ENCODE measurements around the gene ZEB1.
A peak's percentile ranks its signal among the peaks of the same experiment; 100 is the strongest.

Gene ZEB1

GRCh38 chr10:31318854-31319601 is at the start of gene ZEB1:
Gene ZEB1 (plus strand): TSS chr10:31319216. CDS start chr10:31319235, 19 bp downstream.
- Histone ChIP-seq H3K9ac (ENCODE audit: low read length) (peak within 1 kb of the TSS; percentile 82), H3K4me1 (ENCODE audit: control insufficient read depth, insufficient read depth, low read length) (peaks cover 9% of the 10 kb centered on the region)

DNA sequence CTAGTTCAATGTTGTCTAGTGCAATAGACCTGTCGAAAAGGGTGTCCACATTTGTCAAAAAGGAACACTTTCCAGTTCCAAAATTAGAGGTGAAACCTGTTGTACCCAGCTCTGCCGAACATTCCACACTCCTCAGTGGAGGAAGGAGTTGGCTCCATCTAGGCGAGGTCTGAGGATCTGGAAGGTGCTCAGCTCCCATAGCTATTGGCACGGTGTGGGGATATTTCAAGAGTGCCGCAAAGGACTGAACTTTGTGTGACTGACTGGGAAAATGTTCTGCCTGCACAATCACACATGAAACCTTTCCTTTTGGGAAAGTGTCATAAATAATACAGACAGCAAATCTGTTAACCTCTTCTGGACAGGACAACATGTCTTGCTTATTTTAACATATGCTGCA is 48.1 kb upstream of the ZEB1 start:
- H3K4me3 ChIP-seq (ENCODE audit: low read length), result no peak overlapping the region
- no peaks in the 10 kb centered on the region for H3K27me3 ChIP-seq (ENCODE audit: control insufficient read depth, insufficient read depth, low read length)
- H3K27ac ChIP-seq (ENCODE audit: low read depth, low read length), result no peak overlapping the region
- no peak overlapping the region for H3K9ac ChIP-seq (ENCODE audit: low read length)
- H3K4me1 ChIP-seq (ENCODE audit: control insufficient read depth, insufficient read depth, low read length), result no peaks in the 10 kb centered on the region
- H3K36me3 ChIP-seq (ENCODE audit: control insufficient read depth, insufficient read depth, low read length), result no peaks in the 10 kb centered on the region

More at GRCh38 chr10:31318854-31319601, at the start of gene ZEB1:
- Histone ChIP-seq H3K4me3 (ENCODE audit: low read length) (peak within 1 kb of the TSS; percentile 88), H3K27me3 (ENCODE audit: control insufficient read depth, insufficient read depth, low read length) (no peaks in the 10 kb centered on the region), H3K36me3 (ENCODE audit: control insufficient read depth, insufficient read depth, low read length) (no peaks in the 10 kb centered on the region), H3K27ac (ENCODE audit: low read depth, low read length) (peak within 1 kb of the TSS; percentile 96)

- Histone ChIP-seq H3K4me1 (ENCODE audit: control insufficient read depth, insufficient read depth, low read length) (no peaks in the 10 kb centered on the region), H3K27me3 (ENCODE audit: control insufficient read depth, insufficient read depth, low read length) (no peaks in the 10 kb centered on the region), H3K27ac (ENCODE audit: low read depth, low read length) (no peak overlapping the region), H3K36me3 (ENCODE audit: control insufficient read depth, insufficient read depth, low read length) (no peaks in the 10 kb centered on the region), H3K4me3 (ENCODE audit: low read length) (no peak overlapping the region), H3K9ac (ENCODE audit: low read length) (no peak overlapping the region)
Measured at GRCh38 chr10:31272841-31273240, 46.2 kb upstream of the ZEB1 start.

GRCh38 chr10:31273789-31274188 is 45.2 kb upstream of the ZEB1 start:
- Histone ChIP-seq H3K4me3 (ENCODE audit: low read length) (no peak overlapping the region), H3K27ac (ENCODE audit: low read depth, low read length) (no peak overlapping the region), H3K36me3 (ENCODE audit: control insufficient read depth, insufficient read depth, low read length) (no peaks in the 10 kb centered on the region), H3K9ac (ENCODE audit: low read length) (no peak overlapping the region), H3K27me3 (ENCODE audit: control insufficient read depth, insufficient read depth, low read length) (no peaks in the 10 kb centered on the region), H3K4me1 (ENCODE audit: control insufficient read depth, insufficient read depth, low read length) (no peaks in the 10 kb centered on the region)

GRCh38 chr10:31274310-31274709 is 44.7 kb upstream of the ZEB1 start:
- Histone ChIP-seq H3K36me3 (ENCODE audit: control insufficient read depth, insufficient read depth, low read length) (no peaks in the 10 kb centered on the region), H3K27me3 (ENCODE audit: control insufficient read depth, insufficient read depth, low read length) (no peaks in the 10 kb centered on the region), H3K4me3 (ENCODE audit: low read length) (no peak overlapping the region), H3K9ac (ENCODE audit: low read length) (no peak overlapping the region), H3K4me1 (ENCODE audit: control insufficient read depth, insufficient read depth, low read length) (no peaks in the 10 kb centered on the region), H3K27ac (ENCODE audit: low read depth, low read length) (no peak overlapping the region)

GRCh38 chr10:31278279-31278941 is 40.6 kb upstream of the ZEB1 start:
- Histone ChIP-seq H3K27ac (ENCODE audit: low read depth, low read length) (no peak overlapping the region), H3K4me3 (ENCODE audit: low read length) (no peak overlapping the region), H3K36me3 (ENCODE audit: control insufficient read depth, insufficient read depth, low read length) (no peaks in the 10 kb centered on the region), H3K27me3 (ENCODE audit: control insufficient read depth, insufficient read depth, low read length) (no peaks in the 10 kb centered on the region), H3K4me1 (ENCODE audit: control insufficient read depth, insufficient read depth, low read length) (no peaks in the 10 kb centered on the region), H3K9ac (ENCODE audit: low read length) (no peak overlapping the region)

GRCh38 chr10:31280972-31281371 is 38.0 kb upstream of the ZEB1 start:
- Histone ChIP-seq H3K36me3 (ENCODE audit: control insufficient read depth, insufficient read depth, low read length) (no peaks in the 10 kb centered on the region), H3K4me1 (ENCODE audit: control insufficient read depth, insufficient read depth, low read length) (no peaks in the 10 kb centered on the region), H3K9ac (ENCODE audit: low read length) (no peak overlapping the region), H3K27ac (ENCODE audit: low read depth, low read length) (no peak overlapping the region), H3K27me3 (ENCODE audit: control insufficient read depth, insufficient read depth, low read length) (no peaks in the 10 kb centered on the region), H3K4me3 (ENCODE audit: low read length) (no peak overlapping the region)

GRCh38 chr10:31288001-31288400 is 31.0 kb upstream of the ZEB1 start:
- H3K4me1 ChIP-seq (ENCODE audit: control insufficient read depth, insufficient read depth, low read length), result no peaks in the 10 kb centered on the region
- H3K36me3 ChIP-seq (ENCODE audit: control insufficient read depth, insufficient read depth, low read length), result no peaks in the 10 kb centered on the region
- no peaks in the 10 kb centered on the region for H3K27me3 ChIP-seq (ENCODE audit: control insufficient read depth, insufficient read depth, low read length)
- no peak overlapping the region for H3K27ac ChIP-seq (ENCODE audit: low read depth, low read length)
- no peak overlapping the region for H3K9ac ChIP-seq (ENCODE audit: low read length)
- no peak overlapping the region for H3K4me3 ChIP-seq (ENCODE audit: low read length)

- Histone ChIP-seq H3K27me3 (ENCODE audit: control insufficient read depth, insufficient read depth, low read length) (no peaks in the 10 kb centered on the region), H3K4me1 (ENCODE audit: control insufficient read depth, insufficient read depth, low read length) (no peaks in the 10 kb centered on the region), H3K36me3 (ENCODE audit: control insufficient read depth, insufficient read depth, low read length) (no peaks in the 10 kb centered on the region), H3K4me3 (ENCODE audit: low read length) (no peak overlapping the region), H3K27ac (ENCODE audit: low read depth, low read length) (no peak overlapping the region), H3K9ac (ENCODE audit: low read length) (no peak overlapping the region)
Measured at GRCh38 chr10:31288962-31289361, 30.1 kb upstream of the ZEB1 start.

GRCh38 chr10:31290386-31290785 is 28.6 kb upstream of the ZEB1 start:
- Histone ChIP-seq H3K4me1 (ENCODE audit: control insufficient read depth, insufficient read depth, low read length) (no peaks in the 10 kb centered on the region), H3K27ac (ENCODE audit: low read depth, low read length) (no peak overlapping the region), H3K27me3 (ENCODE audit: control insufficient read depth, insufficient read depth, low read length) (no peaks in the 10 kb centered on the region), H3K9ac (ENCODE audit: low read length) (no peak overlapping the region), H3K4me3 (ENCODE audit: low read length) (no peak overlapping the region), H3K36me3 (ENCODE audit: control insufficient read depth, insufficient read depth, low read length) (no peaks in the 10 kb centered on the region)

DNA sequence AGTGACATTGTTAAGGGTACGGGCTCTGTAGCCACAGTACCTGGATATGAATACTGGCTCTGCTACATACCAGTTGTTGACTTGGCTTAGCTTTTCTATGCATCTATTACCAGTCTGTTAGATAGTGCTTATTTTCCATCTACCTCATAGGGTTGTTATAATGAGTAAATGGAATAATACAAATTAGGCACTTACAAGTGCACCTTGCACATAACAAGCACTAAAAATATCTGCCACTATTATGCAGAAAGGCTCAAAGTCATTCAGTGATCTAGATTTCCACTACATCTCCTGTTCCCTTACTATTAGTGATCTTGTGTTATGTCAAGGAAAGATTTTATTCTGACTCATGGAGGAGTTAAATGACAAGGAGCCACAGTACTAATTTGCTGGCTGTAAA is 27.9 kb upstream of the ZEB1 start:
- H3K4me1 ChIP-seq (ENCODE audit: control insufficient read depth, insufficient read depth, low read length), result no peaks in the 10 kb centered on the region

DNA sequence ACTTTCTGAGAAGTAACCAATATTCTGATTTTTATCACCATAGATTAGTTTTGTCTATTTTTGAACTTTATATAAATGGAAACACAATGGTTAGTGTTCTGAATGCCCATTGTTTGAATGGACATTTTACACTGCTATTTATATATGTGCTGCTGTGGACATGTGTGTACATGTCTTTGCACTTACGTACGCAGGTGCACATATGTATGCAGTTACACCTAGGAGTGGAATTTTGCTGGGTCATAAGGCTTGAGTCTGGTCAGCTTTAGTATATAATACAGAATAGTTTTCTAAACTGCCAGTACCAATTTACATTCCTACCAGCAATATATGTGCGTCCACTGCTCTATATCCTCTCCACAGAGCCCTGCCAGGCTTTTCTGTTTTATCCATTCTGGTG is 24.5 kb upstream of the ZEB1 start:
- no peak overlapping the region for H3K4me3 ChIP-seq (ENCODE audit: low read length)
- H3K27me3 ChIP-seq (ENCODE audit: control insufficient read depth, insufficient read depth, low read length), result no peaks in the 10 kb centered on the region
- H3K4me1 ChIP-seq (ENCODE audit: control insufficient read depth, insufficient read depth, low read length), result no peaks in the 10 kb centered on the region
- no peak overlapping the region for H3K27ac ChIP-seq (ENCODE audit: low read depth, low read length)
- H3K9ac ChIP-seq (ENCODE audit: low read length), result no peak overlapping the region
- no peaks in the 10 kb centered on the region for H3K36me3 ChIP-seq (ENCODE audit: control insufficient read depth, insufficient read depth, low read length)

More for the DNA sequence above, 27.9 kb upstream of the ZEB1 start:
- Histone ChIP-seq H3K4me3 (ENCODE audit: low read length) (no peak overlapping the region), H3K36me3 (ENCODE audit: control insufficient read depth, insufficient read depth, low read length) (no peaks in the 10 kb centered on the region), H3K27ac (ENCODE audit: low read depth, low read length) (no peak overlapping the region), H3K9ac (ENCODE audit: low read length) (no peak overlapping the region), H3K27me3 (ENCODE audit: control insufficient read depth, insufficient read depth, low read length) (no peaks in the 10 kb centered on the region)

- no peak overlapping the region for H3K9ac ChIP-seq (ENCODE audit: low read length)
- no peaks in the 10 kb centered on the region for H3K4me1 ChIP-seq (ENCODE audit: control insufficient read depth, insufficient read depth, low read length)
- H3K27ac ChIP-seq (ENCODE audit: low read depth, low read length), result no peak overlapping the region
- no peaks in the 10 kb centered on the region for H3K27me3 ChIP-seq (ENCODE audit: control insufficient read depth, insufficient read depth, low read length)
- H3K4me3 ChIP-seq (ENCODE audit: low read length), result no peak overlapping the region
- no peaks in the 10 kb centered on the region for H3K36me3 ChIP-seq (ENCODE audit: control insufficient read depth, insufficient read depth, low read length)
Measured at GRCh38 chr10:31296754-31297153, 22.3 kb upstream of the ZEB1 start.

All from rectal smooth muscle tissue (tissue), 1 donor.